Nephron progenitor cell (in vitro differentiated cells): Measurements from ENCODE around the gene LYSET.
A peak's percentile ranks its signal among the peaks of the same experiment; 100 is the strongest.
"Not testable (repeated sequence)": the region's sequence is repeated elsewhere in the genome, so short reads cannot be mapped to it uniquely, and the experiment has no call there.

ENCODE experiments used
- DNase-seq: peaks from one replicate; pipeline ENCODE4 v3.0.0; 2021
- H3K27ac Mint-ChIP-seq: 2 replicates; pipeline ENCODE4 v1.8.0; 2021; ENCODE audit warnings: mild to moderate bottlenecking, moderate library complexity, mixed read lengths
- H3K27me3 Mint-ChIP-seq: 2 replicates; pipeline ENCODE4 v1.8.0; 2021; ENCODE audit warnings: mild to moderate bottlenecking, low read depth, mixed read lengths; ENCODE audit not compliant: poor library complexity
- H3K36me3 Mint-ChIP-seq: 2 replicates; pipeline ENCODE4 v1.8.0; 2021; ENCODE audit warnings: low read depth, mixed read lengths
- H3K4me1 Mint-ChIP-seq: 2 replicates; pipeline ENCODE4 v1.8.0; 2021; ENCODE audit warnings: mixed read lengths
- H3K4me3 Mint-ChIP-seq: 2 replicates; pipeline ENCODE4 v1.8.0; 2021; ENCODE audit warnings: mild to moderate bottlenecking, moderate library complexity, mixed read lengths
- H3K9me3 Mint-ChIP-seq: 2 replicates; pipeline ENCODE4 v1.8.0; 2021; ENCODE audit warnings: mild to moderate bottlenecking, moderate library complexity, mixed read lengths
- TF ChIP-seq, protein P1 (sequence below): fragments of 200-600 bp; sonication (generic); IDR thresholded peaks from 2 replicates; pipeline ENCODE4 v1.5.0; 2021; ENCODE audit warnings: antibody characterized with exemption

Gene LYSET

DNA sequence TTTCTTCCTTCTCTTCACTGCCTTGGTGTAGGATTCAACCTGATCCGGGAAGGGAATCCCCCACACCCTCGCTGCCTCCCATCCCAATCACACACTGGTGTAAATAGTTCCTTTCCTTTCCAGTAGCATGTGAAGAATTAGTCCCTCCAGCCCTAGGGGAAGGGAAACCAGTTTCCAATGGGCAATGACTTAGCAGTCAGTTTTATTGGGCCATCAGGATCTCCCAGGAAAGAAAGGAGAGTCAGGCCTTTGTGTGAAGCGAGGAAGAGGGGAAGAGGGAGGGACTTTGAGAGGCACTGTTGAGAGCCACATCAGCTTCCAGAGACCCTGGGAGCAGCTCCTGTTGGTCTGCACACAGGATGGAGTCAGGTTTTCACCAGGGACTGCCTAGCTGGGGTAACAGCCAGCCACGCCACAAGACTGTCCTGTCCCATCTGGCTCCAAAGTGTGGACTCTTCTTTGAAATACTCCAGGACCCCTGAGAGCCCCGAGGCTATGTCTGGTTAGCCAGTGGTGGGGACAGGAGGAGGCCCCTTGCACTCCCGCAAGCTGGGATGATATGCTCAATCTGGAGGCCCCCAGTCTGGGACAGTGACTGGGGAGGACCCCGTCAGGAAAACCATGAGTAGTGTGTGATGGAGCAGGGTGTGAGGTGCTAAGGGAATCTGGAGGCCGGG lies 28.3 kb upstream of the LYSET start:
- no peaks in the 10 kb centered on the region for H3K9me3 Mint-ChIP-seq
- peaks cover 15% of the 10 kb centered on the region for H3K27me3 Mint-ChIP-seq
- peak overlapping the region; percentile 29 for H3K27ac Mint-ChIP-seq
- H3K36me3 Mint-ChIP-seq: no peaks in the 10 kb centered on the region
- TF ChIP-seq, protein P1, sequence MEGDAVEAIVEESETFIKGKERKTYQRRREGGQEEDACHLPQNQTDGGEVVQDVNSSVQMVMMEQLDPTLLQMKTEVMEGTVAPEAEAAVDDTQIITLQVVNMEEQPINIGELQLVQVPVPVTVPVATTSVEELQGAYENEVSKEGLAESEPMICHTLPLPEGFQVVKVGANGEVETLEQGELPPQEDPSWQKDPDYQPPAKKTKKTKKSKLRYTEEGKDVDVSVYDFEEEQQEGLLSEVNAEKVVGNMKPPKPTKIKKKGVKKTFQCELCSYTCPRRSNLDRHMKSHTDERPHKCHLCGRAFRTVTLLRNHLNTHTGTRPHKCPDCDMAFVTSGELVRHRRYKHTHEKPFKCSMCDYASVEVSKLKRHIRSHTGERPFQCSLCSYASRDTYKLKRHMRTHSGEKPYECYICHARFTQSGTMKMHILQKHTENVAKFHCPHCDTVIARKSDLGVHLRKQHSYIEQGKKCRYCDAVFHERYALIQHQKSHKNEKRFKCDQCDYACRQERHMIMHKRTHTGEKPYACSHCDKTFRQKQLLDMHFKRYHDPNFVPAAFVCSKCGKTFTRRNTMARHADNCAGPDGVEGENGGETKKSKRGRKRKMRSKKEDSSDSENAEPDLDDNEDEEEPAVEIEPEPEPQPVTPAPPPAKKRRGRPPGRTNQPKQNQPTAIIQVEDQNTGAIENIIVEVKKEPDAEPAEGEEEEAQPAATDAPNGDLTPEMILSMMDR: no peak
- no peak overlapping the region for H3K4me3 Mint-ChIP-seq
- peaks cover 6% of the 10 kb centered on the region for H3K4me1 Mint-ChIP-seq
- no peak for DNase-seq

DNA sequence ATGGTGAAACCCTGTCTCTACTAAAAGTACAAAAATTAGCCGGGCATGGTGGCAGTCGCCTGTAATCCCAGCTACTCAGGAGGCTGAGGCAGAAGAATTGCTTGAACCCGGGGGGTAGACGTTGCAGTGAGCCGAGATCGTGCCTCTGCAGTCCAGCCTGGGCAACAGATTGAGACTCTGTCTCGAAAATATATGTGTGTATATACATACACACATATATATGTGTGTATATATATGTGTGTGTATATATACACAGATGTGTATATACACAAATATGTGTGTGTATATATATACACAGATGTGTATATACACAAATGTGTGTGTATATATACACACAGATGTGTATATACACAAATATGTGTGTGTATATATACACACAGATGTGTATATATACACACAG lies 26.8 kb upstream of the LYSET start:
- H3K27ac Mint-ChIP-seq, H3K4me3 Mint-ChIP-seq, H3K27me3 Mint-ChIP-seq, H3K9me3 Mint-ChIP-seq, H3K4me1 Mint-ChIP-seq, H3K36me3 Mint-ChIP-seq, DNase-seq: not testable (repeated sequence)

DNA sequence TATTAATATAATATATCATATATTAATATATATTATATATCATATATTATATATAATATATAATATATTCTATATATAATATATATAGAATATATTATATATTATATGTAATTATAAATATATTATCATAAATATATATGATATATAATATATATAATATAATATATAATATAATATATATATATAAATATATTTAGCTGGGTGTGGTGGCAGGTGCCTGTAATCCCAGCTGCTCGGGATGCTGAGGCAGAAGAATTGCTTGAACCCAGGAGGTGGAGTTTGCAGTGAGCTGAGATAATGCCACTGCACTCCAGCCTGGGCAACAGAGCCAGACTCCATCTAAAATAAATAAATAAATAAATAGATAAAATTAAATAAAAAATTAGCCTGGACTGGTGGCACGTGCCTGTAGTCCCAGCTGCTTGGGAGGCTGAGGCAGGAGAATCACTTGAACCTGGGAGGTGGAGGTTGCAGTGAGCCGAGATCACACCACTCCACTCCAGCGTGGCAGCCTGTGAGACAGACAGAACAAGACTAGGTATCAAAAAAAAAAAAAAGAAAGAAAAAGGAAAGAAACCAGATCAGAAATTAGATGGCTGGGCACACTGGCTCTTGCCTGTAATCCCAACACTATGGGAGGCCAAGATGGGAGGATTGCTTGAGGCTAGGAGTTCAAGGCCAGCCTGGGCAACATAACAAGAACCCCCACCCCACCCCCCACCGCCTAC lies 25.3 kb upstream of the LYSET start:
- not testable (repeated sequence) for H3K4me3 Mint-ChIP-seq, H3K27me3 Mint-ChIP-seq, H3K27ac Mint-ChIP-seq, DNase-seq, H3K36me3 Mint-ChIP-seq, H3K4me1 Mint-ChIP-seq, H3K9me3 Mint-ChIP-seq

DNA sequence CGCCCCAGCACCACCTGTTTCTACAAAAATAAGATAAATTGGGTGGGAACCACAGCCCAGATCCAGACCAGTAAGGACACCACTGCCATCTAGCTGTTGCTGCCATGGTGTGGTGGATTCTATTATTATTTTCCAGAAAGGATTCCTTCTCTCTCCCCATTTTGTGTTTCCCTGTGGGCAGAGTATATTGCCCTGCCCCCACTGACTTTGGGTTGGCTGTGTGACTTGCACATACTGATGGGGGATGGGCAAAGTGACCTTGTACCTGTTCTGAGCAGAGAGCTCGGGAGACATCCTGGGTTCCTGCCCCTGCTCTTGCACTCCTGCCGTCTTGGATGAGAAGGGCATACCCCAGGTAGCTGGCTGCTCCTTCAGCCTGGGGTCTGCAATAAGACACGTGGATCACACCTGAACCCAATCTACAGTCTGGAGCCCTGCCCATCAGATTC lies 24.7 kb upstream of the LYSET start:
- no peak for DNase-seq

DNA sequence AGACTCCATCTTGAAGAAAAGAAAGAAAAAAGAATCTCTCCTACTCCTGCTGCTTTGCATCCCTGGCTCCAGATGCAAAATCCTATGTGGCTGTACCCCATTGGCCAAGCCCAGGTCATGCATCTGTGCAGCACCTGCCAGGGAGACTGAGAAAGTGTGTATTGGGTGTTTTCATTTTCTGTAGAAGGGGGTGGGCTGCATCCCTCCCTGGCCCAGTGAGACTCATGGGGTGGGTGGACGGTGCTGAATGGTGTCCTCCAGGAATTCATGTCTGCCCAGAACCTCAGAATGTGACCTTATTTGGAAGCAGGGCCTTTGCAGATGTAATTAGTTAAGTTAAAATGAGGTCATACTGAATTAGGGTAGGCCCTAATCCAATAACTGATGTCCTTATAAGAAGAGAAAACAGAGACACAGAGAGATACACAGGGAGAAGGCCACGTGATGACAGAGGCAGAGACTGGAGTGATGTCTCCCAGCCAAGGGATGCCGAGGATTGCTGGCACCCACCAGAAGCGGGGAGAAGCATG lies 23.6 kb upstream of the LYSET start:
- no peaks in the 10 kb centered on the region for H3K27me3 Mint-ChIP-seq
- H3K9me3 Mint-ChIP-seq: no peaks in the 10 kb centered on the region
- TF ChIP-seq, protein P1: no peak
- no peak overlapping the region for H3K27ac Mint-ChIP-seq
- no peak overlapping the region for H3K4me3 Mint-ChIP-seq
- DNase-seq: no peak
- no peaks in the 10 kb centered on the region for H3K36me3 Mint-ChIP-seq
- H3K4me1 Mint-ChIP-seq: peaks cover 14% of the 10 kb centered on the region

More for the DNA sequence above, 24.7 kb upstream of the LYSET start:
- H3K9me3 Mint-ChIP-seq: no peaks in the 10 kb centered on the region
- no peak overlapping the region for H3K4me3 Mint-ChIP-seq
- H3K36me3 Mint-ChIP-seq: no peaks in the 10 kb centered on the region
- no peak overlapping the region for H3K27ac Mint-ChIP-seq
- TF ChIP-seq, protein P1: no peak
- peaks cover 11% of the 10 kb centered on the region for H3K4me1 Mint-ChIP-seq
- peaks cover under 1% of the 10 kb centered on the region for H3K27me3 Mint-ChIP-seq

DNA sequence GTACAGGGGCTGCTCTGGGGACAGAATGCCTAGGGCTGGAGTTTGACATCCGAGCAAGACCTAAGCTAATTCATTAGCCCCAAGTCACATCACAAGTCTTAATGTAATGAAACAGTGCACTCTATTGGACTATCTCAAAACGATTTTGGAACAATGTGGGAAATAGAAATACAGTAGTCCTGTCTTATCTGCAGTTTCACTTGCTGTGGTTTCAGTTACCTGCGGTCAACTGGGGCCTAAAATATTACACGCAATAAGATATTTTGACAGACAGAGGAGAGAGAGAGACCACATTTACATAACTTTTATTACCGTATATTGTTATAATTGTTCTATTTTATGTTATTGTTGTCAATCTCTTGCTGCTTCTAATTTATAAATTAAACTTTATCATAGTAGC lies 21.6 kb upstream of the LYSET start:
- no peaks in the 10 kb centered on the region for H3K27me3 Mint-ChIP-seq
- DNase-seq: no peak
- H3K4me1 Mint-ChIP-seq: peaks cover 10% of the 10 kb centered on the region
- no peak overlapping the region for H3K27ac Mint-ChIP-seq
- TF ChIP-seq, protein P1: no peak
- H3K4me3 Mint-ChIP-seq: no peak overlapping the region
- H3K9me3 Mint-ChIP-seq: peaks cover 4% of the 10 kb centered on the region
- H3K36me3 Mint-ChIP-seq: no peaks in the 10 kb centered on the region

DNA sequence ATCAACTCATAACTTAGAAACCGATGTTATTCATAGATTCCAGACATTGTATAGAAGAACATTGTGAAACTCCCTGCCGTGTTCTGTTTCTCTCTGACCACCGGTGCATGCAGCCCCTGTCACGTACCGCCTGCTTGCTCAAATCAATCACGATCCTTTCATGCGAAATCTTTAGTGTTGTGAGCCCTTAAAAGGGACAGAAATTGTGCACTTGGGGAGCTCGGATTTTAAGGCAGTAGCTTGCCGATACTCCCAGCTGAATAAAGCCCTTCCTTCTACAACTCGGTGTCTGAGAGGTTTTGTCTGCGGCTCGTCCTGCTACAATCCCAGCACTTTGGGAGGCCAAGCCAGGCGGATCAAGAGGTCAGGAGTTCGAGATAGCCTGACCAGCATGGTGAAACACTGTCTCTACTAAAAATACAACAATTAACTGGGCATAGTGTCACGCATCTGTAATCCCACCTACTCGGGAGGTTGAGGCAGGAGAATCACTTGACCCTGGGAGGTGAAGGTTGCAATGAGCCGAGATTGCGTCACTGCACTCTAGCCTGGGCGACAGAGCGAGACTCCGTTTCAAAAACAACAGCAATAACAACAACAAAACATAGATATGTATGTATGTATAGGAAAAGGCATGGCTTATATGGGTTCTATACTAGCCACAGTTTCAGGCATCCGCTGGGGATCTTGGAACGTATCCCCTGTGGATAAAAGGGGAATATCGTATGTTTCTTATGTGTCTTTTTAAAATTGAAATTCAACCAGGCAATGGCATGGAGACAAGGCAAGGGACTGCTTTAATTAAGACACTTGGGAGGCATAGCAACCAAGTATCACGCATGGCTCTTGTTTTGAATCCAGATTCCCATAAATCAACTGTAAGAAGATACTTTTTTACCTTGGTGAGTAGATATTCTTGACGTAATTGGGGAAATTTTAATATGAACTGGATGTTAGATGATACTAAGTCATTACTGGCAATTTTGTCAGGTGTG lies 19.5 kb upstream of the LYSET start:
- H3K27ac Mint-ChIP-seq: peak overlapping the region; percentile 67

DNA sequence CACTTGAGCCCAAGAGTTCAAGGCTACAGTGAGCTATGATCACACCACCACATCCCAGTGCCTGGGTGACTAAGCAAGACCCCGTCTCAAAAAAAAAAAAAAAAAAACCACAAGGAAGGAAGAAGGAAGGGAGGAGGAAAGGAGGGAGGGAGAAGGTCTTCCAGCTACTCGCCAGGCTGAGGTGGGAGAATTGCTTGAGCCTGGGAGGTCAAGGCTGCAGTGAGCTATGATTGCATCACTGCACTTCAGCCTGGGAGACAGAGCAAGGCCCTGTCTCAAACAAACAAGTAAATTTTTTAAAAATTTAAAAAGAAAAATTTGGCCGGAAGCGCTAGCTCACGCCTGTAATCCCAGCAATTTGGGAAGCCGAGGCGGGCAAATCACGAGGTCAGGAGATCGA lies 16.5 kb upstream of the LYSET start:
- not testable (repeated sequence) for H3K27me3 Mint-ChIP-seq, H3K36me3 Mint-ChIP-seq, DNase-seq, H3K27ac Mint-ChIP-seq, H3K4me3 Mint-ChIP-seq
- Mint-ChIP-seq H3K9me3 (peaks cover 15% of the 10 kb centered on the region), H3K4me1 (peaks cover 20% of the 10 kb centered on the region)

More for the DNA sequence above, 19.5 kb upstream of the LYSET start:
- H3K9me3 Mint-ChIP-seq: peaks cover 15% of the 10 kb centered on the region
- not testable (repeated sequence) for H3K27me3 Mint-ChIP-seq, H3K36me3 Mint-ChIP-seq, DNase-seq, H3K4me3 Mint-ChIP-seq
- peaks cover 16% of the 10 kb centered on the region for H3K4me1 Mint-ChIP-seq

DNA sequence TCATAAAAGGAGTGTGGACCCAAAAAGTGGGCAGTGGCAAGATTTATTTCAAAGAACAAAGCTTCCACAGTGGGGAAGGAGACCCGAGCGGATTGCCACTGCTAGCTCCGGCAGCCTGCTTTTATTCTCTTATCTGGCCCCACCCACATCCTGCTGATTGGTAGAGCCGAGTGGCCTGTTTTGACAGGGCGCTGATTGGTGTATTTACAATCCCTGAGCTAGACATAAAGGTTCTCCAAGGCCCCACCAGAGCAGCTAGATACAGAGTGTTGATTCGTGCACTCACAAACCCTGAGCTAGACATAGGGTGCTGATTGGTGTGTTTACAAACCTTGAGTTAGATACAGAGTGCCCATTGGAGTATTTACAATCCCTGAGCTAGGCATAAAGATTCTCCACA lies 15.5 kb upstream of the LYSET start:
- not testable (repeated sequence) for H3K4me3 Mint-ChIP-seq, H3K36me3 Mint-ChIP-seq, H3K27me3 Mint-ChIP-seq, DNase-seq
- Mint-ChIP-seq H3K4me1 (peaks cover 28% of the 10 kb centered on the region), H3K9me3 (peaks cover 15% of the 10 kb centered on the region), H3K27ac (peak overlapping the region; percentile 64)
